Posterior vena cava (tissue), 2 donors: ENCODE results near the gene HOXC10. TPM values are rescaled to one million over a fixed set of nuclear protein-coding genes. Genes with fewer than 3 reads are reported as not detected.

Experiments
- DNase-seq: peaks from one replicate; pipeline ENCODE4 v3.0.0-alpha.2; 2020; ENCODE audit warnings: low spot score
- intact Hi-C, 2 donors: fragments of 100-400 bp; cut with DNase I; formaldehyde crosslinking; loops; one replicate each; pipeline versions ENCODE4 v1.14.1 to v1.14.2; 2022 to 2023
- long read RNA-seq, 2 donors: library from polyadenylated mRNA; unstranded; transcript quantifications; one replicate each; pipeline ENCODE4 v2.0.0, GENCODE V29; 2020 to 2021
- total RNA-seq, 2 donors: library from RNA; stranded (reverse); fragmentation: NEBNext Ultra II Directional; extraction: Animal tissue kit (Norgen Biotek cat#: 25700); gene quantifications; one replicate each; pipeline ENCODE4 v1.2.1, GENCODE V29; 2021
- donor health status: DM: yes; HTN: yes; CAD: no.
- donor health status: DM: yes; HTN: yes; CAD: no.

The HOXC10 gene
- total RNA-seq, result 10 to 100 TPM; 27.9 to 35.5 TPM
- long read RNA-seq, donor 1, partial matches to known transcripts, result 0 of 7 reads
- long read RNA-seq, donor 1, other reads (novel, unspliced or antisense), result 1 of 7 reads
- long read RNA-seq, donor 2, transcript HOXC10-201 (2 exons, 1,936 nt), result major isoform, 43 of 76 reads
- long read RNA-seq, donor 2, transcript HOXC10-203 (2 exons, 799 nt), result minor isoform, 21 of 76 reads
- long read RNA-seq, donor 2, partial matches to known transcripts, result 0 of 76 reads
- long read RNA-seq, donor 2, other reads (novel, unspliced or antisense), result 8 of 76 reads

- intact Hi-C loops, result loop anchor here (1.0 to 10.0 kb wide), 3 partner anchors 21 to 390 kb away; no protein-coding TSS in a partner anchor
- DNase-seq, result peak; percentile 98
Measured at GRCh38 chr12:53984901-53985691, at the start of gene HOXC10. TSS of gene HOXC10 (plus strand) at chr12:53985146. CDS start at chr12:53985260, 114 bp downstream.

GRCh38 chr12:53935383-53936341, 49.3 kb upstream of the HOXC10 start:
- intact Hi-C loops, result no loop called here
- DNase-seq, result no peak

GRCh38 chr12:53937099-53937498, 47.8 kb upstream of the HOXC10 start:
- intact Hi-C loops, result no loop called here

GRCh38 chr12:53937596-53938325, 47.2 kb upstream of the HOXC10 start:
- DNase-seq, result no peak
- intact Hi-C loops, result no loop called here

More at GRCh38 chr12:53937099-53937498, 47.8 kb upstream of the HOXC10 start:
- DNase-seq, result no peak

- intact Hi-C loops, result no loop called here
- DNase-seq, result no peak
Measured at GRCh38 chr12:53938326-53939140, 46.4 kb upstream of the HOXC10 start, which contains the start of gene HOXC13. TSS of gene HOXC13 (plus strand) at chr12:53938831. CDS start at chr12:53938907, 76 bp downstream.

- no peak for DNase-seq
- intact Hi-C loops, result no loop called here
Measured at GRCh38 chr12:53939141-53940108, 45.5 kb upstream of the HOXC10 start.

- DNase-seq, result no peak
- intact Hi-C loops, result no loop called here
Measured at GRCh38 chr12:53940443-53941014, 44.4 kb upstream of the HOXC10 start.

- DNase-seq, result no peak
- intact Hi-C loops, result no loop called here
Measured at GRCh38 chr12:53941187-53941586, 43.8 kb upstream of the HOXC10 start.

- no peak for DNase-seq
- intact Hi-C loops, result no loop called here
Measured at GRCh38 chr12:53941750-53942149, 43.2 kb upstream of the HOXC10 start.

GRCh38 chr12:53942467-53942997, 42.4 kb upstream of the HOXC10 start:
- DNase-seq, result no peak
- intact Hi-C loops, result no loop called here

GRCh38 chr12:53944209-53944608, 40.7 kb upstream of the HOXC10 start:
- intact Hi-C loops, result no loop called here
- DNase-seq, result no peak

- intact Hi-C loops, result no loop called here
Measured at GRCh38 chr12:53944907-53945847, 39.8 kb upstream of the HOXC10 start.

GRCh38 chr12:53947743-53948142, 37.2 kb upstream of the HOXC10 start:
- DNase-seq, result no peak

More at GRCh38 chr12:53944907-53945847, 39.8 kb upstream of the HOXC10 start:
- DNase-seq, result no peak

GRCh38 chr12:53948650-53949593, 36.0 kb upstream of the HOXC10 start:
- no peak for DNase-seq
- intact Hi-C loops, result no loop called here

More at GRCh38 chr12:53947743-53948142, 37.2 kb upstream of the HOXC10 start:
- intact Hi-C loops, result no loop called here
